Tibial nerve (tissue), 4 donors: Measurements from ENCODE around the gene BLM.
"Not testable (repeated sequence)": the region's sequence is repeated elsewhere in the genome, so short reads cannot be mapped to it uniquely, and the experiment has no call there.

Experiments used
- CTCF ChIP-seq, 5 experiments: fragments of 200-600 bp in 3 of 5; fragments of 450-650 bp in 2 of 5; sonication (generic) in 3 of 5; IDR thresholded peaks; one replicate each; pipeline ENCODE4 v1.5.1; 2016 to 2019; ENCODE audit warnings: antibody characterized with exemption in 5 of 5, mild to moderate bottlenecking in 3 of 5, moderate library complexity in 2 of 5
- EP300 ChIP-seq, 2 donors: sonication (generic); formaldehyde crosslinking; IDR thresholded peaks; one replicate each; pipeline ENCODE4 v1.6.1; 2017; ENCODE audit warnings: antibody characterized with exemption in 2 of 2, mild to moderate bottlenecking in 1 of 2
- POLR2A ChIP-seq, 2 donors: fragments of 450-650 bp; IDR thresholded peaks; one replicate each; pipeline ENCODE4 v1.6.1; 2017; ENCODE audit warnings: antibody characterized with exemption in 2 of 2, mild to moderate bottlenecking in 2 of 2, moderate library complexity in 2 of 2

GRCh38 chr15:90740545-90740944 lies 23.4 kb downstream of the BLM start:
- TF ChIP-seq POLR2A, CTCF, EP300 (IDR thresholded peaks at IDR 0.05): not testable (repeated sequence)
